GM19468 (cell line): ENCODE results near the gene SLMAP.
A peak's percentile ranks its signal among the peaks of the same experiment; 100 is the strongest.
"Not testable (repeated sequence)": the region's sequence is repeated elsewhere in the genome, so short reads cannot be mapped to it uniquely, and the experiment has no call there.

ENCODE experiments used
- ATAC-seq: cut with Tn5 transposase; IDR thresholded peaks from one replicate; pipeline ENCODE4 v1.9.1; 2021; ENCODE audit warnings: mild to moderate bottlenecking, moderate library complexity, moderate number of reproducible peaks; ENCODE audit not compliant: unreplicated experiment; ENCODE audit errors: extremely low read depth

SLMAP gene

GRCh38 chr3:57787867-57788623, 31.9 kb downstream of the SLMAP start:
- ATAC-seq = peak; percentile 94

- ATAC-seq = no peak
Observed at GRCh38 chr3:57788624-57789018, 32.5 kb downstream of the SLMAP start.

GRCh38 chr3:57791245-57791644, 35.1 kb downstream of the SLMAP start:
- no peak for ATAC-seq

GRCh38 chr3:57792198-57792597, 36.1 kb downstream of the SLMAP start:
- no peak for ATAC-seq

- no peak for ATAC-seq
Observed at GRCh38 chr3:57793737-57794187, 37.7 kb downstream of the SLMAP start.

- ATAC-seq = no peak
Observed at GRCh38 chr3:57794501-57794900, 38.4 kb downstream of the SLMAP start.

GRCh38 chr3:57794951-57795350, 38.8 kb downstream of the SLMAP start:
- ATAC-seq = no peak

GRCh38 chr3:57796261-57796660, 40.2 kb downstream of the SLMAP start:
- no peak for ATAC-seq

- ATAC-seq = no peak
Observed at GRCh38 chr3:57797701-57798487, 41.8 kb downstream of the SLMAP start.

GRCh38 chr3:57803647-57804081, 47.6 kb downstream of the SLMAP start:
- no peak for ATAC-seq

GRCh38 chr3:57805266-57805665, 49.2 kb downstream of the SLMAP start:
- no peak for ATAC-seq

- ATAC-seq = no peak
Observed at GRCh38 chr3:57805674-57806073, 49.6 kb downstream of the SLMAP start.

- not testable (repeated sequence) for ATAC-seq
Observed at GRCh38 chr3:57806195-57806594, 50.1 kb downstream of the SLMAP start.

GRCh38 chr3:57808961-57809608, 53.0 kb downstream of the SLMAP start:
- ATAC-seq = no peak

- no peak for ATAC-seq
Observed at GRCh38 chr3:57809609-57809968, 53.5 kb downstream of the SLMAP start.

- ATAC-seq = no peak
Observed at GRCh38 chr3:57810048-57810447, 53.9 kb downstream of the SLMAP start.

- no peak for ATAC-seq
Observed at GRCh38 chr3:57810471-57811137, 54.5 kb downstream of the SLMAP start.

GRCh38 chr3:57815036-57815435, 58.9 kb downstream of the SLMAP start:
- ATAC-seq = no peak

GRCh38 chr3:57816471-57817095, 60.5 kb downstream of the SLMAP start:
- ATAC-seq = no peak

- no peak for ATAC-seq
Observed at GRCh38 chr3:57818772-57819171, 62.7 kb downstream of the SLMAP start.
